WTC11 (cell line): ENCODE data around the gene CHMP5. TPM values are rescaled to one million over a fixed set of nuclear protein-coding genes. Genes with fewer than 3 reads are reported as not detected.

Experiments
- ATAC-seq: fragments of 200-7000 bp; cut with Tn5 transposase; 2 replicates; pipeline ENCODE4 v1.10.0; 2021; ENCODE audit warnings: mild to moderate bottlenecking, moderate library complexity
- CTCF ChIA-PET: fragments of 300-600 bp; sonication (Branson Sonifier 250); formaldehyde crosslinking; loops from one replicate; lab custom pipeline; 2021; ENCODE audit warnings: antibody characterized with exemption; lab: Charles Lee
- POLR2A ChIA-PET: fragments of 350-600 bp; sonication (Branson Sonifier 250); formaldehyde crosslinking; loops from one replicate; lab custom pipeline; 2021; ENCODE audit warnings: antibody characterized with exemption; lab: Charles Lee
- DNase-seq: peaks from one replicate; pipeline ENCODE4 v3.0.0; 2021; ENCODE audit warnings: low spot score
- H3K27ac Mint-ChIP-seq: 2 replicates; pipeline ENCODE4 v1.8.0; 2021; ENCODE audit warnings: mixed read lengths
- H3K27me3 Mint-ChIP-seq: 2 replicates; pipeline ENCODE4 v1.8.0; 2021; ENCODE audit warnings: low read depth, mild to moderate bottlenecking, moderate library complexity, mixed read lengths
- H3K36me3 Mint-ChIP-seq: 2 replicates; pipeline ENCODE4 v1.8.0; 2021; ENCODE audit warnings: mixed read lengths
- H3K4me1 Mint-ChIP-seq: 2 replicates; pipeline ENCODE4 v1.8.0; 2022; ENCODE audit warnings: mixed read lengths
- H3K4me3 Mint-ChIP-seq: 2 replicates; pipeline ENCODE4 v1.8.0; 2021; ENCODE audit warnings: mild to moderate bottlenecking, moderate library complexity, mixed read lengths
- H3K9me3 Mint-ChIP-seq: 2 replicates; pipeline ENCODE4 v1.8.0; 2021; ENCODE audit warnings: mixed read lengths
- CREB1 ChIP-seq: sonication (generic); formaldehyde crosslinking; IDR thresholded peaks from 2 replicates; pipeline ENCODE4 v1.8.0; 2023; ENCODE audit warnings: mild to moderate bottlenecking, missing genetic modification reagents
- CREM ChIP-seq: sonication (generic); formaldehyde crosslinking; IDR thresholded peaks from 2 replicates; pipeline ENCODE4 v1.8.1; 2022; ENCODE audit warnings: mild to moderate bottlenecking, missing genetic modification reagents, moderate library complexity
- ETV6 ChIP-seq: sonication (generic); formaldehyde crosslinking; IDR thresholded peaks from 2 replicates; pipeline ENCODE4 v1.8.1; 2022; ENCODE audit warnings: mild to moderate bottlenecking, missing genetic modification reagents
- FOXK1 ChIP-seq: sonication (generic); formaldehyde crosslinking; IDR thresholded peaks from 2 replicates; pipeline ENCODE4 v1.8.0; 2022; ENCODE audit warnings: mild to moderate bottlenecking, moderate library complexity, missing genetic modification reagents
- HMGA2 ChIP-seq: fragments of 250-450 bp; sonication (Bioruptor Pico); IDR thresholded peaks from 2 replicates; pipeline ENCODE4 v1.4.0; 2021; ENCODE audit warnings: mild to moderate bottlenecking, moderate library complexity
- JUN ChIP-seq: sonication (generic); formaldehyde crosslinking; IDR thresholded peaks from 2 replicates; pipeline ENCODE4 v1.8.0; 2023; ENCODE audit warnings: mild to moderate bottlenecking, missing genetic modification reagents
- NFE2L1 ChIP-seq: sonication (generic); formaldehyde crosslinking; IDR thresholded peaks from 2 replicates; pipeline ENCODE4 v1.8.1; 2023; ENCODE audit warnings: missing genetic modification reagents
- NR3C1 ChIP-seq: sonication (generic); formaldehyde crosslinking; conservative IDR thresholded peaks from 2 replicates; pipeline ENCODE4 v1.8.1; 2023; ENCODE audit warnings: low read depth, mild to moderate bottlenecking, missing genetic modification reagents
- RORB ChIP-seq: fragments of 250-450 bp; sonication (Bioruptor Pico); IDR thresholded peaks from 2 replicates; pipeline ENCODE4 v1.9.0; 2021; ENCODE audit warnings: mild to moderate bottlenecking
- SMAD3 ChIP-seq: sonication (generic); formaldehyde crosslinking; IDR thresholded peaks from 2 replicates; pipeline ENCODE4 v1.8.0; 2022; ENCODE audit warnings: missing genetic modification reagents, mild to moderate bottlenecking, borderline replicate concordance
- SMAD4 ChIP-seq: sonication (generic); formaldehyde crosslinking; IDR thresholded peaks from 2 replicates; pipeline ENCODE4 v1.8.0; 2022; ENCODE audit warnings: mild to moderate bottlenecking, missing genetic modification reagents
- SOX15 ChIP-seq: fragments of 250-450 bp; sonication (Bioruptor Pico); IDR thresholded peaks from 2 replicates; pipeline ENCODE4 v1.9.0; 2021; ENCODE audit warnings: mild to moderate bottlenecking
- SP1 ChIP-seq: sonication (generic); formaldehyde crosslinking; conservative IDR thresholded peaks from 2 replicates; pipeline ENCODE4 v1.8.1; 2022; ENCODE audit warnings: missing genetic modification reagents
- TEAD4 ChIP-seq: sonication (generic); formaldehyde crosslinking; IDR thresholded peaks from 2 replicates; pipeline ENCODE4 v1.8.0; 2022; ENCODE audit warnings: mild to moderate bottlenecking, missing genetic modification reagents
- ZBTB21 ChIP-seq: sonication (generic); formaldehyde crosslinking; IDR thresholded peaks from 2 replicates; pipeline ENCODE4 v1.8.1; 2023; ENCODE audit warnings: mild to moderate bottlenecking, missing genetic modification reagents, borderline replicate concordance
- ZNF121 ChIP-seq: sonication (generic); formaldehyde crosslinking; IDR thresholded peaks from 2 replicates; pipeline ENCODE4 v1.8.0; 2023; ENCODE audit warnings: missing genetic modification reagents
- ZNF232 ChIP-seq: sonication (generic); formaldehyde crosslinking; IDR thresholded peaks from 2 replicates; pipeline ENCODE4 v1.8.0; 2022; ENCODE audit warnings: mild to moderate bottlenecking, missing genetic modification reagents
- ZNF416 ChIP-seq: fragments of 250-450 bp; sonication (Bioruptor Pico); IDR thresholded peaks from 2 replicates; pipeline ENCODE4 v1.9.0; 2021; ENCODE audit warnings: mild to moderate bottlenecking, inconsistent platforms
- ZNF423 ChIP-seq: fragments of 250-450 bp; sonication (Bioruptor Pico); IDR thresholded peaks from 2 replicates; pipeline ENCODE4 v2.1.2; 2022; ENCODE audit warnings: mild to moderate bottlenecking, moderate library complexity
- ZNF671 ChIP-seq: fragments of 250-450 bp; sonication (Bioruptor Pico); IDR thresholded peaks from 2 replicates; pipeline ENCODE4 v1.8.0; 2021; ENCODE audit warnings: mild to moderate bottlenecking
- total RNA-seq: library from RNA; stranded (reverse); gene quantifications from 3 replicates; pipeline ENCODE4 v1.2.3, GENCODE V29; 2021
- TF ChIP-seq, protein P1 (sequence below): fragments of 250-450 bp; sonication (Bioruptor Pico); conservative IDR thresholded peaks from 2 replicates; pipeline ENCODE4 v1.9.0; 2021; ENCODE audit warnings: mild to moderate bottlenecking
- TF ChIP-seq, protein P2 (sequence below): sonication (generic); formaldehyde crosslinking; IDR thresholded peaks from 2 replicates; pipeline ENCODE4 v1.8.0; 2022; ENCODE audit warnings: mild to moderate bottlenecking, missing genetic modification reagents
- TF ChIP-seq, protein P3 (sequence below): sonication (generic); formaldehyde crosslinking; IDR thresholded peaks from 2 replicates; pipeline ENCODE4 v1.8.1; 2022; ENCODE audit warnings: low read depth, mild to moderate bottlenecking, moderate library complexity, missing genetic modification reagents, borderline replicate concordance
- TF ChIP-seq, protein P4 (sequence below): sonication (generic); formaldehyde crosslinking; IDR thresholded peaks from 2 replicates; pipeline ENCODE4 v1.8.1; 2022; ENCODE audit warnings: mild to moderate bottlenecking, missing genetic modification reagents, moderate library complexity, borderline replicate concordance
- TF ChIP-seq, protein P5 (sequence below): sonication (generic); formaldehyde crosslinking; IDR thresholded peaks from 2 replicates; pipeline ENCODE4 v1.8.0; 2023; ENCODE audit warnings: missing genetic modification reagents
- TF ChIP-seq, protein P6 (sequence below): sonication (generic); formaldehyde crosslinking; IDR thresholded peaks from 2 replicates; pipeline ENCODE4 v1.8.1; 2023; ENCODE audit warnings: mild to moderate bottlenecking, moderate library complexity, missing genetic modification reagents
- TF ChIP-seq, protein P7 (sequence below): sonication (generic); formaldehyde crosslinking; IDR thresholded peaks from 2 replicates; pipeline ENCODE4 v1.8.1; 2022; ENCODE audit warnings: low read depth, missing genetic modification reagents, borderline replicate concordance

The CHMP5 gene
- total RNA-seq, 1 experiment from 2014 or later, result 46.2 TPM

DNA sequence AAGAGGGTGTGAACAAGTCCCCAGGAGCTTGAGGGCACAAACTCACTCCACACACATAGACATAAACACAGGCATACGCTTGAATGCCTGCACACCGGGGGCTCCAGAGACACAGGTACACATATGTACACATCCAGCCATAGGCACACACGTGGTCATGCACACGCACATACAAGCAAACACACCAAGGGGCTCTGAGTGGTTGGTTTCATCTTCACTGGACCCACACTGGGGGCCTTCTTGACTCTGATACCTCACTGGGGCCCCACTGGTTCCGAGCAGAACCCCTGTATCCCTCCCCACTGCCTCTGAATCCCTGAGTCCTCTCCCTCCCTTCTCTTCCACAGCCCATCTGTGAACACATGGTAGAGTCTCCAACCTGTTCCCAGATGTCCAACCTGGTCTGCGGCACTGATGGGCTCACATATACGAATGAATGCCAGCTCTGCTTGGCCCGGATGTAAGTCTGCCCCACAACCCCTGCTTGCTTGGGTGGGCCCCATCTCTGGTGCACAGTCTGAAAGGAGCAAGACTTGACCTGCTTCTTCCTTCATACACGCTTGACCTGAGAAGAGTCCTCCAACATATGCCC lies 18.5 kb upstream of the CHMP5 start:
- no peak for TF ChIP-seq SOX15
- TF ChIP-seq ZBTB21 (CRISPR knock-in tag), result no peak
- no peak for TF ChIP-seq HMGA2
- TF ChIP-seq SMAD3 (CRISPR knock-in tag), result no peak
- no peak for TF ChIP-seq SP1 (CRISPR knock-in tag)
- TF ChIP-seq ZNF416 (CRISPR knock-in tag), result no peak
- TF ChIP-seq ETV6 (CRISPR knock-in tag), result no peak
- no peak for TF ChIP-seq FOXK1
- no peak for TF ChIP-seq CREM (CRISPR knock-in tag)
- TF ChIP-seq, protein P1, sequence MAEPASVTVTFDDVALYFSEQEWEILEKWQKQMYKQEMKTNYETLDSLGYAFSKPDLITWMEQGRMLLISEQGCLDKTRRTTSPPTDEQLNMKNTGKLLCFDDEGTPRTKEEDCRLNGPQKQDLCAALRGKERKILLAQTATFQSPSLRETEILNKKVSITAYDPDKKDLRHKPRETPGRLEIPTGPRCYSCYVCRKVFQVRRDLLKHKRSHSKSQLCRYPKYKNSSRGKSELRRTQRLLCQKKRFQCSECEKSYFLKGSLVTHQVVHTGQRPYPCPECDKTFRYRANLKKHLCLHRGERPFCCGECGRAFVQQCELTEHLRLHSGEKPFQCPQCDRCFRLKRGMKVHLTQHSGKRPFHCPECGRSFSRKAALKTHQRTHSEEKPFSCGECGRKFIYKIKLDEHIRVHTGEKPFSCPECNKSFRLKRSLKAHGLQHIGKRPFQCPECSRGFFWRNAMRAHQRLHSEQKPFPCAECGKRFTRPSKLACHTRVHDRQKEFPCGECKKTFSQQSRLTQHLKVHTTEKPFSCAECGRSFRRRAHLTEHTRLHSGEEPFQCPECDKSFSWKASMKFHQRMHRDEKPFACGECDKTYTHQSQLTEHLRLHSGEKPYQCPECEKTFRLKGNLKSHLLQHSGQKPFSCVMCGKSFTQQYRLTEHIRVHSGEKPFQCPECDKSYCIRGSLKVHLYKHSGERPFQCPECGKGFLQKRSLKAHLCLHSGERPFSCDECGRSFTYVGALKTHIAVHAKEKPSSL (CRISPR knock-in tag), result no peak
- no peak for TF ChIP-seq RORB (CRISPR knock-in tag)
- TF ChIP-seq, protein P2, sequence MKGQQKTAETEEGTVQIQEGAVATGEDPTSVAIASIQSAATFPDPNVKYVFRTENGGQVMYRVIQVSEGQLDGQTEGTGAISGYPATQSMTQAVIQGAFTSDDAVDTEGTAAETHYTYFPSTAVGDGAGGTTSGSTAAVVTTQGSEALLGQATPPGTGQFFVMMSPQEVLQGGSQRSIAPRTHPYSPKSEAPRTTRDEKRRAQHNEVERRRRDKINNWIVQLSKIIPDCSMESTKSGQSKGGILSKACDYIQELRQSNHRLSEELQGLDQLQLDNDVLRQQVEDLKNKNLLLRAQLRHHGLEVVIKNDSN (CRISPR knock-in tag), result no peak
- TF ChIP-seq ZNF121 (CRISPR knock-in tag), result no peak
- TF ChIP-seq ZNF671, result no peak
- TF ChIP-seq, protein P3, sequence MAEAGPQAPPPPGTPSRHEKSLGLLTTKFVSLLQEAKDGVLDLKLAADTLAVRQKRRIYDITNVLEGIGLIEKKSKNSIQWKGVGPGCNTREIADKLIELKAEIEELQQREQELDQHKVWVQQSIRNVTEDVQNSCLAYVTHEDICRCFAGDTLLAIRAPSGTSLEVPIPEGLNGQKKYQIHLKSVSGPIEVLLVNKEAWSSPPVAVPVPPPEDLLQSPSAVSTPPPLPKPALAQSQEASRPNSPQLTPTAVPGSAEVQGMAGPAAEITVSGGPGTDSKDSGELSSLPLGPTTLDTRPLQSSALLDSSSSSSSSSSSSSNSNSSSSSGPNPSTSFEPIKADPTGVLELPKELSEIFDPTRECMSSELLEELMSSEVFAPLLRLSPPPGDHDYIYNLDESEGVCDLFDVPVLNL, result no peak
- TF ChIP-seq, protein P4, sequence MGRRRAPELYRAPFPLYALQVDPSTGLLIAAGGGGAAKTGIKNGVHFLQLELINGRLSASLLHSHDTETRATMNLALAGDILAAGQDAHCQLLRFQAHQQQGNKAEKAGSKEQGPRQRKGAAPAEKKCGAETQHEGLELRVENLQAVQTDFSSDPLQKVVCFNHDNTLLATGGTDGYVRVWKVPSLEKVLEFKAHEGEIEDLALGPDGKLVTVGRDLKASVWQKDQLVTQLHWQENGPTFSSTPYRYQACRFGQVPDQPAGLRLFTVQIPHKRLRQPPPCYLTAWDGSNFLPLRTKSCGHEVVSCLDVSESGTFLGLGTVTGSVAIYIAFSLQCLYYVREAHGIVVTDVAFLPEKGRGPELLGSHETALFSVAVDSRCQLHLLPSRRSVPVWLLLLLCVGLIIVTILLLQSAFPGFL, result no peak
- TF ChIP-seq JUN (CRISPR knock-in tag), result no peak
- no peak for TF ChIP-seq ZNF423
- no peak for TF ChIP-seq SMAD4 (CRISPR knock-in tag)
- ATAC-seq (no peak), DNase-seq (no peak)
- Mint-ChIP-seq H3K27ac (no peak overlapping the region), H3K4me1 (no peaks in the 10 kb centered on the region), H3K4me3 (no peak overlapping the region), H3K27me3 (no peaks in the 10 kb centered on the region), H3K9me3 (no peaks in the 10 kb centered on the region), H3K36me3 (no peaks in the 10 kb centered on the region; the same call in 1 of the 2 replicates)
- CTCF ChIA-PET, result no interaction called here
- POLR2A ChIA-PET, result no interaction called here

DNA sequence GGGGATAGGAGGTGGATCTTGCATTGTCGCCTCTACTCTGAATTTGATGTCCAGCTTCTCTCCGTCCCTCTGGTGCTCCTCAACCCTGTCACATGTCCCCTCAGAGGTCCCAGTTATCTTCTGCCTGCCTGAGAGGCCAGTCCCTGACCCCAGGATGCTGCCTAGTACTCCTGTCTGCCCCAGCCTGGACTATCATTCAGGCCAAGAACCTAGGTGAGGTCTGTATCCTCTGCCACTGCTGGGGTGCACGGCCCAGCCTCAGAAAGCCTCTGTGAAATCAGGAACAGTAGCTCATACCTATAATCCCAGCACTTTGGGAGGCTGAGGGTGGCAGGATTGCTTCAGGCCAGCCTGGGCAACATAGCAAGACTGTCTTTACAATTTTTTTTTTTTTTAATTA lies 16.2 kb upstream of the CHMP5 start:
- no peaks in the 10 kb centered on the region for H3K27me3 Mint-ChIP-seq
- H3K9me3 Mint-ChIP-seq, result no peaks in the 10 kb centered on the region
- peaks cover 11% of the 10 kb centered on the region for H3K36me3 Mint-ChIP-seq
- no peak overlapping the region for H3K27ac Mint-ChIP-seq
- H3K4me3 Mint-ChIP-seq, result no peak overlapping the region
- ATAC-seq, result no peak
- no peak for DNase-seq
- POLR2A ChIA-PET, result no interaction called here
- CTCF ChIA-PET, result no interaction called here
- no peaks in the 10 kb centered on the region for H3K4me1 Mint-ChIP-seq
- TF ChIP-seq, protein P1 (CRISPR knock-in tag), result no peak
- no peak for TF ChIP-seq TEAD4
- no peak for TF ChIP-seq NR3C1
- no peak for TF ChIP-seq CREB1 (CRISPR knock-in tag)
- no peak for TF ChIP-seq ZNF232
- TF ChIP-seq, protein P5, sequence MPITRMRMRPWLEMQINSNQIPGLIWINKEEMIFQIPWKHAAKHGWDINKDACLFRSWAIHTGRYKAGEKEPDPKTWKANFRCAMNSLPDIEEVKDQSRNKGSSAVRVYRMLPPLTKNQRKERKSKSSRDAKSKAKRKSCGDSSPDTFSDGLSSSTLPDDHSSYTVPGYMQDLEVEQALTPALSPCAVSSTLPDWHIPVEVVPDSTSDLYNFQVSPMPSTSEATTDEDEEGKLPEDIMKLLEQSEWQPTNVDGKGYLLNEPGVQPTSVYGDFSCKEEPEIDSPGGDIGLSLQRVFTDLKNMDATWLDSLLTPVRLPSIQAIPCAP, result no peak
- TF ChIP-seq, protein P6, sequence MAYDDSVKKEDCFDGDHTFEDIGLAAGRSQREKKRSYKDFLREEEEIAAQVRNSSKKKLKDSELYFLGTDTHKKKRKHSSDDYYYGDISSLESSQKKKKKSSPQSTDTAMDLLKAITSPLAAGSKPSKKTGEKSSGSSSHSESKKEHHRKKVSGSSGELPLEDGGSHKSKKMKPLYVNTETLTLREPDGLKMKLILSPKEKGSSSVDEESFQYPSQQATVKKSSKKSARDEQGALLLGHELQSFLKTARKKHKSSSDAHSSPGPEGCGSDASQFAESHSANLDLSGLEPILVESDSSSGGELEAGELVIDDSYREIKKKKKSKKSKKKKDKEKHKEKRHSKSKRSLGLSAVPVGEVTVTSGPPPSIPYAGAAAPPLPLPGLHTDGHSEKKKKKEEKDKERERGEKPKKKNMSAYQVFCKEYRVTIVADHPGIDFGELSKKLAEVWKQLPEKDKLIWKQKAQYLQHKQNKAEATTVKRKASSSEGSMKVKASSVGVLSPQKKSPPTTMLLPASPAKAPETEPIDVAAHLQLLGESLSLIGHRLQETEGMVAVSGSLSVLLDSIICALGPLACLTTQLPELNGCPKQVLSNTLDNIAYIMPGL, result no peak
- TF ChIP-seq, protein P7, sequence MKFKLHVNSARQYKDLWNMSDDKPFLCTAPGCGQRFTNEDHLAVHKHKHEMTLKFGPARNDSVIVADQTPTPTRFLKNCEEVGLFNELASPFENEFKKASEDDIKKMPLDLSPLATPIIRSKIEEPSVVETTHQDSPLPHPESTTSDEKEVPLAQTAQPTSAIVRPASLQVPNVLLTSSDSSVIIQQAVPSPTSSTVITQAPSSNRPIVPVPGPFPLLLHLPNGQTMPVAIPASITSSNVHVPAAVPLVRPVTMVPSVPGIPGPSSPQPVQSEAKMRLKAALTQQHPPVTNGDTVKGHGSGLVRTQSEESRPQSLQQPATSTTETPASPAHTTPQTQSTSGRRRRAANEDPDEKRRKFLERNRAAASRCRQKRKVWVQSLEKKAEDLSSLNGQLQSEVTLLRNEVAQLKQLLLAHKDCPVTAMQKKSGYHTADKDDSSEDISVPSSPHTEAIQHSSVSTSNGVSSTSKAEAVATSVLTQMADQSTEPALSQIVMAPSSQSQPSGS, result no peak
- TF ChIP-seq ZNF416 (CRISPR knock-in tag), result no peak
- TF ChIP-seq SMAD3 (CRISPR knock-in tag), result no peak
- TF ChIP-seq NFE2L1 (CRISPR knock-in tag), result no peak
